WERI-Rb-1 (cell line): ENCODE results near the gene FSCN2.

Source experiments
- DNase-seq: peaks from one replicate; pipeline ENCODE4 v3.0.0-alpha.2; 2020
- H3K27ac ChIP-seq: fragments of 250-450 bp; sonication (Bioruptor Pico); 2 replicates; pipeline ENCODE4 v1.5.1; 2020; ENCODE audit warnings: mild to moderate bottlenecking, moderate library complexity
- H3K27me3 ChIP-seq: fragments of 250-450 bp; sonication (Bioruptor Pico); 2 replicates; pipeline ENCODE4 v1.5.1; 2021; ENCODE audit warnings: mild to moderate bottlenecking, low read depth, moderate library complexity; ENCODE audit not compliant: insufficient read depth, severe bottlenecking
- H3K36me3 ChIP-seq: fragments of 250-450 bp; sonication (Bioruptor Pico); 2 replicates; pipeline ENCODE4 v1.5.1; 2020; ENCODE audit warnings: mild to moderate bottlenecking, moderate library complexity
- H3K4me3 ChIP-seq: 2 replicates; pipeline ENCODE4 v1.5.1; 2011; ENCODE audit warnings: low read depth, mild to moderate bottlenecking, control low read depth, low read length
- H3K9me3 ChIP-seq: fragments of 250-450 bp; sonication (Bioruptor Pico); 2 replicates; pipeline ENCODE4 v1.5.1; 2021; ENCODE audit warnings: mild to moderate bottlenecking, moderate library complexity; ENCODE audit not compliant: severe bottlenecking
- TF ChIP-seq, protein P1 (sequence below): IDR thresholded peaks from 2 replicates; pipeline ENCODE4 v1.5.1; 2011; ENCODE audit warnings: low read depth, mild to moderate bottlenecking, control low read depth, inconsistent platforms, low read length

The FSCN2 gene

DNA sequence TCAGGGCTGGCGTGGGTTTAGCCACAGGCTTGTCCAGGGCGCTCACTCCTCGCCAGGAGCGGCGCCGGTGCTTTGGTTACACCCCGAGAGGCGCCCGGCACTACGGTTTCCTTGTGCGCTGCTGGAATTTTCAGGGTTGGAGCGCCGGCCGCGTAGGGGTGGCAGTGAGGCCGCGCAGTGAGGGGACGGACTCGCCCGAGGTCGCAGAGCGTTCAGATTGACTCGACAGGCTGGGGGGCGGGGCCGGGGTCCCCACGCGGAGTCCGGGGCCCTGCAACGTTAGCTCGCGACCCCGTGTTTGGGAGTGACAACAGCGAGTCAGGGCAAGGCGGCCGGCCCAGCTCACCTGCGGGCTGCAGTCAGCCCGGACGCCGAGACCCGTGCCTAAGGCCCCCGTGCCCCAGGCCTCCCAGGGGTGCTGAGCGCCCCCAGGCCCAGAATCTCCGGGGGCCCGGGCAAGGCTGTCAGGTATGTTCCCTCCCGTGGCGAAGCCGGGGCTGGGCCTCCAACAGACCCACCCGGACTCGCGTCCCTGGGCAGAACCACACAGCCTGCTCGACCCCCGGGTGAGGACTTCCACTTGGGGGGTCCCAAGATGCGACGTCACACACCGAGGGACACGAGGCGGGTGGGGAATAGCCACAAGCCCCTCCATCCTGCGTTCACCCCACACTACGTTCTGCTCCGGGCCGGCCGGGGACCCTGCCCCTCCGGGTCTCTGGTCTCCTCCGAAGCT lies 14.3 kb upstream of the FSCN2 start:
- Histone ChIP-seq H3K27ac (peak overlapping the region; percentile 95), H3K27me3 (no peaks in the 10 kb centered on the region), H3K4me3 (peak overlapping the region; percentile 83), H3K36me3 (peaks cover 34% of the 10 kb centered on the region), H3K9me3 (no peaks in the 10 kb centered on the region)
- TF ChIP-seq, protein P1, sequence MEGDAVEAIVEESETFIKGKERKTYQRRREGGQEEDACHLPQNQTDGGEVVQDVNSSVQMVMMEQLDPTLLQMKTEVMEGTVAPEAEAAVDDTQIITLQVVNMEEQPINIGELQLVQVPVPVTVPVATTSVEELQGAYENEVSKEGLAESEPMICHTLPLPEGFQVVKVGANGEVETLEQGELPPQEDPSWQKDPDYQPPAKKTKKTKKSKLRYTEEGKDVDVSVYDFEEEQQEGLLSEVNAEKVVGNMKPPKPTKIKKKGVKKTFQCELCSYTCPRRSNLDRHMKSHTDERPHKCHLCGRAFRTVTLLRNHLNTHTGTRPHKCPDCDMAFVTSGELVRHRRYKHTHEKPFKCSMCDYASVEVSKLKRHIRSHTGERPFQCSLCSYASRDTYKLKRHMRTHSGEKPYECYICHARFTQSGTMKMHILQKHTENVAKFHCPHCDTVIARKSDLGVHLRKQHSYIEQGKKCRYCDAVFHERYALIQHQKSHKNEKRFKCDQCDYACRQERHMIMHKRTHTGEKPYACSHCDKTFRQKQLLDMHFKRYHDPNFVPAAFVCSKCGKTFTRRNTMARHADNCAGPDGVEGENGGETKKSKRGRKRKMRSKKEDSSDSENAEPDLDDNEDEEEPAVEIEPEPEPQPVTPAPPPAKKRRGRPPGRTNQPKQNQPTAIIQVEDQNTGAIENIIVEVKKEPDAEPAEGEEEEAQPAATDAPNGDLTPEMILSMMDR = no peak
- DNase-seq = peak; percentile 82

DNA sequence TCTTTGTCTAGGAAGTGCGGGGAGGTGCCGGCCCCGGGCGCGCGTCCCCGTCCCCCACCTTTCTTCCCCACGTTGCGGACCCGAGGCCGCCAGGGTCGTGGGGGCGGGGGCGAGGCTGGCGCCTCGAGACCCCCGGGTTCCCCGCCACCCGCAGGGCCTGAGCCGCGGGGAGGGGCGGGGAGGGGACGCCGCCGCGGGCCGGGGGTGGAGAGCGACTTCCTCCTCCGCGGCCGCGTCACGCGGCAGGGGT lies 13.8 kb upstream of the FSCN2 start:
- H3K36me3 ChIP-seq = peaks cover 29% of the 10 kb centered on the region
- TF ChIP-seq, protein P1 = no peak

DNA sequence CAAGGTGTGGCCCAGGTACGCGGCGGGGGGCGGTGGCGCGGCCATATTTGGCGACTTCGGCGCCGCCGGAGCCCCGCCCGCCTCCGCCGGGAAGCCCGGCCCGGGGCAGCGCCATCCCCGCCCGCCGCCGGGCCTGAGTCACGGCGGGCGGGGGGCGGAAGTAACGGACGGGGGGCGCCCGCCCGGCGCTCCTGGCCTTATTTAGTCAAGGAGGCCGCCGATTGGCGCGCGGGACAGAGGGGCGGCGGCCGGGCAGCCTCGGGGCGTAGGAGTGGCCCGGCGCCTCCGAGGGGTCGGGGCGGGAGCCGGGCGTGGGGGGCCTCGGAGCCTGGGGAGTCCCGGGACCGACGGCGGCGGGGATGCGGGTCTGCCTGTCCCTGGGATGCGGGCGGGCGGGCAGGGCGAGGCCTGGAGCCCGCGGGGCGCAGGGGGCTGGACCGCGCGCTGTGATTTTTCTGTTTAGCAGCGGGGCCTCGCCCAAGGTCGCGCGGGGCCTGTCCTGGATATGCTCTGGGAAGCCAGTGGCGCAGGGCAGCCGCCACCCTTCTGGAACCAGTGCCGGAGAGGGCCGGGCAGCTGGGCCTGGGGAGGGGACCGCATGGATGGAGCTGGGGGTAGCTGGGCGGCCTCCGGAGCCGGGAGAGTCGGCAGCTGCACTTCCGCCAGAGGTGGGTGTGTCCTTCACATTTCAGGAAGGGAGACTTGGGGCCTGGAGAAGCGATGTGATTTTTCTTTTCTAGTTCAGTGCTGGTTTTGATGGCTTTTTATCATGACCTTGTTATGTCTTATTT lies 13.2 kb upstream of the FSCN2 start:
- Histone ChIP-seq H3K4me3 (peak overlapping the region; percentile 83), H3K27ac (peak overlapping the region; percentile 95)

More for the DNA sequence above, 13.8 kb upstream of the FSCN2 start:
- Histone ChIP-seq H3K9me3 (no peaks in the 10 kb centered on the region), H3K27ac (peak overlapping the region; percentile 95), H3K27me3 (no peaks in the 10 kb centered on the region), H3K4me3 (peak overlapping the region; percentile 83)
- no peak for DNase-seq

DNA sequence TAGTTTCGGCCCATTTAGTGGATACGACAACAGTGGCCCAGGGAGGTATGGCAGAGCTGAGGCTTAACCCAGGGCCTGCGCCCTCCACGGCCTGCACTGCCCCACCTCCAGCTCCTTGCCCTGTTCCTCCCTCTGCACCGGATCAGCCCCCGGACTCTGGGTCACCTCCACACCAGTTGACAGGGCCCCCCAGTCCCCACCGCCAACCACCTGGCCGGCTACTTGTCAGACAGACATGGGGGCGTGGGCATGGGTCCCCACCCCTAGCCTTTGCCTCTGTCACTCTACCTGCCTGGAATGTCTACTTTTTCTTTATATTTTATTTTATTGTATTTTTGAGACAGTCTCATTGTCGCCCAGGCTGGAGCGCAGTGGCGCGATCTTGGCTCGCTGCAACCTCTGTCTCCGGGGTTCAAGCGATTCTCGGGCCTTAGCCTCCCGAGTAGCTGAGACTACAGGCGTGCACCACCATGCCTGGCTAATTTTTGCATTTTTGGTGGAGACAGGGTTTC lies 12.6 kb upstream of the FSCN2 start:
- Histone ChIP-seq H3K27me3 (no peaks in the 10 kb centered on the region), H3K9me3 (no peaks in the 10 kb centered on the region), H3K4me3 (peak overlapping the region; percentile 83), H3K36me3 (peaks cover 18% of the 10 kb centered on the region), H3K27ac (peak overlapping the region; percentile 95)
- peak; percentile 39 for DNase-seq
- TF ChIP-seq, protein P1 = no peak

More for the DNA sequence above, 13.2 kb upstream of the FSCN2 start:
- Histone ChIP-seq H3K36me3 (peaks cover 24% of the 10 kb centered on the region), H3K9me3 (no peaks in the 10 kb centered on the region), H3K27me3 (no peaks in the 10 kb centered on the region)
- TF ChIP-seq, protein P1 = no peak
- DNase-seq = peak; percentile 78

DNA sequence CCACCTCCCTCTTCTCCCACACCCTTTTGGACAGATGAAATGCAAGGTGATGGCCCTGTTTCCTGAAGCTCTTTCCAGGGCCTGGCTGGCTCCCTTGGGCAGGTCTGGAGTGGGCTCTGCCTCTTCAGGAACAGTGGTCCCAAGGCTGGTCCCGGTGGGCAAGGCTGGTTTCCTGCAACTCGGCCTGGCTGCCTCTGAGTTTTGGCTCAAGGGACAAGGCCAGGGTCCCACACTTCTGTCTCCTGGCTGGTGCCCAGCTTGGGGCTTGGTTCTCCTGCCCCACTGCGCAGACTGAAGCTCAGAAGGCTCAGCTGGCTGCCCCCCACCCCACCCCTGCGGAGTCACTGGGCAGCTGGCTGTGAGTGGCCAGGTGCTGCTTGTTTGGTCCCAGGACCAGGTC lies 11.7 kb upstream of the FSCN2 start:
- no peaks in the 10 kb centered on the region for H3K27me3 ChIP-seq
- peak; percentile 12 for DNase-seq
- H3K9me3 ChIP-seq = no peaks in the 10 kb centered on the region
- no peak overlapping the region for H3K27ac ChIP-seq
- H3K4me3 ChIP-seq = no peak overlapping the region
- TF ChIP-seq, protein P1 = no peak
- H3K36me3 ChIP-seq = peaks cover 9% of the 10 kb centered on the region
